ENCODE results near the gene RCSD1.
A peak's percentile ranks its signal among the peaks of the same experiment; 100 is the strongest.
"Not testable (repeated sequence)": the region's sequence is repeated elsewhere in the genome, so short reads cannot be mapped to it uniquely, and the experiment has no call there.

Gene RCSD1

DNA sequence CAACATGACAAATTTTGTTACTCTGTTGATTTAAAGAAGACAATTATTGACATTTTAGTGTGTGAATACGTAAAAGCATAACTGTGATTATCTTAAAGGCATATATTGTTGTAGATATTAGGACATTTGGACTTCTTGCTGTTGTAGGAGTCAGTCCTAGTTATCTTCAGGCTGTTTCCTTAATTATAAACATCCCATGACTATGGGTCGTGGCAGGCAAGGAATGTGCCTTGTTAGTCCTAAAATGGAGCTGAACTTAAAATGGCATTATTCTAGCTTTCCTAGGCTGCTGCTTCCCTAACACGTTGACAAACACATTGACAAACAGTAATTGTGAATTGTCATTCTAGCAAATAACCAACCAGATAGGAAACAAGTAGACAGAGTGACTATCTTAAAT, 87.3 kb downstream of the RCSD1 start:
- DNase-seq = no peak

DNA sequence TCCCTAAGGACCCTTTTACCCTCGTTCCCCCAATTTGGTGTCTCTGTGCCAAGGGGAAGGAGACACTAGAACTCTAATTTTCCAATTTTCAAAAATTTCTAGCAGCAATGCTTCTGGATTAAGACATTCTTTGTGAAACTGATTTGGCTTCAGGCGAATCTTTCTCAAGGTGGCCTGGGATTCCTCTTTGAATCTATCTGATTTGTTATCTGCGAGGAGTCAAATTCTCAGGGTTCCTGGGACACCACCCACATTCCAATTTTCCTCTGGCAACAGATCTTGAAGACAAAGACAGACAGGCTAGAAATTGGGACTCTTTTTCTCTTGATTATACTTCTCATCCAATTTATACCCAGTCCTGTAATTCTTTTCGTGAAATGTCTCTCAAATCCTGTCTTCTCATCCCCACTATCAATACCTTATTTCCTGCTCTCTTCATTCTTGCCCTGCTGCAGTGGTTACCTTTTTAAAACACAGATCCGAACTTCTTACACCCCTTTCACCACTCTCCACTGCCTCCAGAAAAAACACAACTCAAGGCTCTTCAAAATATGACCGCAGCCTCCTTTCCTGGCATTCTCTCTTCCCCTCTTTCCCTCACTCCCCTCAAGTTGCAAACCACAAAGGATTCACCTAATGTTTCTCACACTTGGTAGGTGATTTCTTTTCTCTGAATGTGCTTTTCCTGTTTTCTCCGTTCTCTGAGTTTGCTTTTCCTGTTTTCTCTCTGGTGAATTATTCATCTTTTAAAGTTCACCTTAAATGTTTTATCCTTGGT, 89.1 kb downstream of the RCSD1 start:
- DNase-seq = no peak

DNA sequence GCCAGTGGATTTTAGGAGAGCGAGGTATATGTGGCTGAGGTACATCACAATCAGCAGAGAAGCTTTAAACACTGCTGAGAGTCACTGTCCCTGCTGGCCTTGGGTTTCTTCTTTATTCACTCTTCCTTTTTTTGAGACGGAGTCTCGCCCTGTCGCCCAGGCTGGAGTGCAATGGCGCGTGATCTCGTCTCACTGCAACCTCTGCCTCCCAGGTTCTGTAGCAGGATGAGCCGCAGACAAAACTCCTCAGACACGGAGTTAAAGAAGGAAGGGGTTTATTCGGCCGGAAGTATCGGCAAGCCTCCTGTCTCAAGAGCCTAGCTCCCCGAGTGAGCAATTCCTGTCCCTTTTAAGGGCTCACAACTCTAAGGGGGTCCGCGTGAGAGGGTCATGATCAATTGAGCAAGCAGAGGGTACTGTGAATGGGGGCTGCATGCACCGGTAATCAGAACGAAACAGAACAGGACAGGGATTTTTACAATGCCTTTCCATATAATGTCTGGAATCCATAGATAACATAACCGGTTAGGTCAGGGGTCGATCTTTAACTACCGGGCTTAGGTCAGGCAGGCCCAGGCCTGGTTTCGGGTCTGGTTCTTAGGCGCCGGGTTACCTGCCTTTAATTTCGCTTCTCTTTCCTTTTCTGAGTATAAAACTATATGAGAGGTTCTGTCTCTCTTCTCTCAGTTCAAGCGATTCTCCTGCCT, 89.8 kb downstream of the RCSD1 start:
- not testable (repeated sequence) for DNase-seq

DNA sequence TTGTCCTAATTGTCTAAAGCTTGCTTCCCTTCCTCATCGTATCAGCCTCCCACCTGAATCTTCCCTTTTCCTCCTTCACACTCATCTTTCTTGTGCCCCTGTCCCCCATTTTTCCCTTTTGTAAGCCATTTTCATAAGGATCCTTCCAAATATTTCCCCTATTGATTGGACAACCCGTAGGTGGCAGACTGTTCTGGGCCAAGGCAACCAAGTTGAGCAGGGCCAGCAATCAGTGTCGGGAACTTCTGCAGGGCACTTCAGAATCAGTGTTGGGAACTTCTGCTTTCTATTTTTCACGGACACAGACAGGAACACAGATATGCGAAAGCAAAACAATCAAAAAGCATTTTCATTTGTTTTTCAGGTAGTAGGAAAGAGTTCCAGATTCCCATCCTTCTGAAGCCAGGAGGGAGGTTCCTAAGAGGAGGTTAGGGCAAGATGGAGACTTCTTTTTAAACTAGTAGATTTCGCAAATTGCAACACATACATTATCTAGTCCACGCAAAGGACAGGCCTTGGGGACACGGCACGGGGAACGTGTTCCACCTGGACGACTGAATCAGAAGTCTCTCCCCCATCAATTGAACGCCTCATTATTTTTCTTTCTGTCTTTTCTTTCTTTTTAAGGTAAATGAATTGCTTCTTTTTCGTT, 91.1 kb downstream of the RCSD1 start:
- no peak for DNase-seq

DNA sequence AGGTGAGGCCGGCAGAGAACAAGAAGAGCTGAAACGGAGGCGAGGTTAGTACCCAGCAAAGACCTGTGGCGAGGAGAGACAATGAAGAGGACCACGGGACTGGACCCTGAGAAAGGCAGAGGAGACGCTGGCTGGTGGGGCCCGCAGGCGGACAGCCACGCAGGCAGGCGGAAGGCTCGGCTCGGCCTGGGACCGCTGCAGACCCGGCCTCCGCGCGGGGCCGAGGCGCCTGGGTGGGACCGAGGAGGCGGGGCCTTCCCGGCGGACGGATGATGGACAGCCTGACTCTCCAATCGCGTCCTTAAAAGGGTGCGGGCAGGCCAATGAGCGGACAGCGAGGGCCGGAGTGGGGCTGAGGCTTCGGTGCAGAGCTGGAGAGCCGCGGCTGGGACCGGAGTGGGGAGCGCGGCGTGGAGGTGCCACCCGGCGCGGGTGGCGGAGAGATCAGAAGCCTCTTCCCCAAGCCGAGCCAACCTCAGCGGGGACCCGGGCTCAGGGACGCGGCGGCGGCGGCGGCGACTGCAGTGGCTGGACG, 91.7 kb downstream of the RCSD1 start, which contains the start of gene MPZL1:
MPZL1 (plus strand) TSS at position 366 of the 535 bp plus-strand sequence. CDS start 170 bp downstream, outside the sequence.
- peak; percentile 92 for DNase-seq

DNA sequence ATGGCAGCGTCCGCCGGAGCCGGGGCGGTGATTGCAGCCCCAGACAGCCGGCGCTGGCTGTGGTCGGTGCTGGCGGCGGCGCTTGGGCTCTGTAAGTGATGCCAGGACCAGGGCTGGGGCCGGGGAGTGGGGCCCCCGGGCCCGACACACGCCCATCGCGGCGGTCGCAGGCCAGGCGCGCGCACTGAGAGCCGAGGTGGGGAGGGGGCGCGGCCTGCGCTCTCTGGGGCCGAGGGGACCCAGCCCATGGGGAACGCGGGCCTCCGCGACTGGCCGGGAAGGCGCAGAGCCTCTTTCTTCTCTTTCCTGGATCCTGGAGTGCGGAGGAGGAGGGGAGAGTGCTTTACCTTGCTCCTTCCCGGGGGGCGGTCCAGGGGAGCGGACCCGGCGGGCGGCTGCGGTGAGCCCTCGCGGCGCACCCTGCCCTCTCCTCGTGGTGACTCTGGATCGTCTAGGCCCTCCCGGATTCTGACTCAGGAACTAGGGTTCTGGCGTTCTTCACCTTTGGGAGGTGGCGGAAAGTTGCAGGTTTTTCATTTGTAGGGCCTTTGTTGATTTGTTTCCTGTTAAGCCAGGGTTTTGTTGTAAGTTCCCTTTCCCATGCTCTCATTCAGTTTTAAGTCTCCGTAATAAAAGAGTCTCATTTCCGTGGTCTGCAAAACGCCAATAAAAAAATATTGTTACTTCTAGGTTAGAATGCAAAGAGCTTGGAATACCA, 92.3 kb downstream of the RCSD1 start:
- no peak for DNase-seq

DNA sequence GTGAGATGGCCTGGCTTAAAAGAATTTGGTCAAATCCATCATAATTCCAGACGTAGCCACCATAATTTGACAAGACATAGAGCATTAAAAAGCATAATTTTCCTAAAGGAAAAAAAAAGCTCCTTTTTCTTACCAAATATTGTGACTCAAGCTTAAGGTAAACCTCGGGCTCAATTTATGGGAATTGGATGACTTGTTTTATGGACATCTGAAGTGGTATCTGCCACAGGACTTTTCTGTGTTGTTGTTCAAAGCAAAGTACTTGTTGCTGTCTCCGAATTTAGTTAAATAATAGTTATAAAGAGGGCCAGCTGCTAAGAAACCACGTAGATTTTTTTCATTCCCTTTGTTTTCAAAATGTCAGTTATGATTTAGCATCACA, 92.8 kb downstream of the RCSD1 start:
- no peak for DNase-seq

DNA sequence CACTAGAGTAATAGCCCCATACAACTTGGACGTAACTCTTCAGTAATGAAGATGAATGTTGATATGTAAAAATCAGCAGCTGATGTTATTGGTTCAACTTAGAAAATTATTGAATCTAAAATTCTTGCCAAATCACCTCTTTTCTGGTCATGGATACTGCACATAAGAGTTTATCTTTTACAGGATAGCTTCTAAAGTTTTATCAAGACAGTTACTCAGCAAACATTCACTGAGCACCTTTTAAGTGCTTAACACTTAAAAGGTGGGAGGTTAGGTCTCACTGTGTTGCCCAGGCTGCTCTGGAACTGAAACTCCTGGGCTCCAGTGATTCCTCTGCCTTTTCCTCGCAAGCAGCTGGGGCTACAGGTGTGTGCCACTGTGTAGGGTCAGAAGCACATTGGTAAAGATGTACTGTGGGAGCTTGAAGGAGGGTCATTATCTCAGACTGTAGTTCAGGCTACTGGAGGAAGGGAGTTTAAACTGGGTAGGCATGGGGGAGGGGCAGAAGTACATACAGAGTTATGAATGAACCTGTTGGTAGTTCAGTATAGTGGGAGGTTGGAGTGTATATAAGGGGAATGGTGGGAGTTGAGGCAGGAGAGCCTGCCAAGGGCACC, 93.8 kb downstream of the RCSD1 start:
- no peak for DNase-seq

DNA sequence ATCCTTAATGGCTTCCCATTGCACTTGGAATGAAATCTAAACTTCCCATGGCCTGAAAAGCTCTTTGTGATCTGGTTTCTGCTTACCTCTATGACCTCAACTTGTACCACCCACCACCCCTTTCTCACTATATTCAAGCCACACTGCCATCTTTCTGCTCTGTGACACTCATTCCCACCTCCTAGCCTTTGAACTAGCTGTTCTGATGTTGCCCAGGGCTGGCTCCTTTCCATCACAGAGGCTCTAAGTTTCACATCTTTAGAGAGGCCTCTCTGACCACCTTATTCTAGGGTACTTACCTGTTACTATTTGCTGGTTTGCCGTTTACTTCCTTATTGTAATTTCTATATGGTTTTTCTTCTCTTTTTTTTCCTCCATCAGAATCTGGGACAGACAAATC, 96.0 kb downstream of the RCSD1 start:
- no peak for DNase-seq

DNA sequence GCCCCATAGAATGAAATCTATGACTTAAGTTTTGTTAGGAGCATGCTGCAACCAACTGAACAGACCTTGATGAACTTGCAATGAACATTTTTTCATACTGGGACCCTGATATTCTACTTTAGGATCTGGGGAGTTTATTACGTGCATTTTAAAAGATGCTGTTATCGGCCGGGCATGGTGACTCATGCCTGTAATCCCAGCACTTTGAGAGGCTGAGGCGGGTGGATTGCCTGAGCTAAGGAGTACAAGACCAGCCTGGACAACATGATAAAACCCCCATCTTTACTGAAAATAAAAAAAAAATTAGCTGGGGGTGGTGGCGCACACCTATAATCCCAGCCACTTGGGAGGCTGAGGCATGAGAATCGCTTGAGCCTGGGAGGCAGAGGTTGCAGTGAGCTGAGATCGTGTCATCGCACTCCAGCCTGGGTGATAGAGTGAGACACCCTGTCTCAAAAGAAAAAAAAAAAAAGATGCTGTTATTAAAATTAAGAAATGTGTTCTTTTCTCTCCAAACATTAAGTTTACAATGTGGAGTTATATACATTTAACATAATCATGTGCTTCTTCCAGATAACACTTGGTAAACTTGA, 98.9 kb downstream of the RCSD1 start:
- no peak for DNase-seq

DNA sequence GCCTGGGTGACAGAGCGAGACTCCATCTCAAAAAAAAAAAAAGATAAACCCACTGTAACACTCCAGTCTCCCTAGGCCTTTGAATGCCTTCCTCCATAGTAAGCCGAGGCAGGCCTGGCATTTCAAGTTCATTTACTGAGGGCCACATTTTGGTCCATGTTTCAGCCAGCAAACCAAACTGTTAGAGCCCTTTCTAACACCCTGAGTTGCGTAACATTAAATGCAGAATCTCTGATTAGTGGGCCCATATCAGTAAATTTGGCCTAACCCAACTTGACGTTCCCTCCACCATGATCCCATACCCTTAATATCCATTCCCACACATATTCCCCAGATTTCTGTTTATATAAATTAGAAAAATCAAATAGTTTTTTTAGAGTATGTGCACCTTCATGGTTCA, 104.2 kb downstream of the RCSD1 start:
- no peak for DNase-seq

DNA sequence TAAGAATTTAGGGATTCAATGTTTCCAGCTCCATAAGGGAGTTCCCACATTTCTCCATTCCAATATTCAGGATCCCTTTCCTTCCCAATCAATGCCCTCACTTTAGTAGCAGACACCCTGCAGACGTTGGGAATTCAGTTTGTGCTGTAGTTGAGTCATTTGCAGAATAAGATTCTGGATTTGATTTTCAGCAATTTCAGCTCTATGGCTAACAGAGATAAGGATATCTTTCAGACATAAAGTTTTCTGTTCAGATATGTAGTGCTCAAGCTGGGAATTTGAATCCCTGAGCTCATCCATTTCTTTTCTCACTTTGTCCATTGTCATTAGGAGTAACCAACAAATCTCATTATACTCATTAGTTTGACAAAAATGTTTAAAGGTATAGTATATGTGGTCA, 104.8 kb downstream of the RCSD1 start:
- DNase-seq = no peak

DNA sequence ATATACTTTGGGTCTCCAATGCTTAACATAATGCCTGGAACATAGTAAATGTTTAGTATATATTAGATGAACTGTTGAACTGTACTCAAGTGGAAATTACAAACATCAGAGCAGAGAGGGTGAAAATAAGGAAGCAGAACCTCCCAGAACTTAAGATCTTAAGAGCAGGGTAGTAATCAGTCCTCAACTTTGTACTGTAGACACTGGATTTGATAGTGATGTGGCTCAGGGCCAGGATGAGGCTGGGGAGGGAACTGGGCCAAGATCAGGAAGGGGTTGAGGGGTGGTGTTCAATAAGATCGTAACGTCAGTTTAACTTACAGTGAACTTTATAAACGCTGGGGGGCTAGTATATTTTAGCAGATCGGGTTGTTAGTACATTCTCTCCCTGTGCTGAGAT, 107.1 kb downstream of the RCSD1 start:
- no peak for DNase-seq

DNA sequence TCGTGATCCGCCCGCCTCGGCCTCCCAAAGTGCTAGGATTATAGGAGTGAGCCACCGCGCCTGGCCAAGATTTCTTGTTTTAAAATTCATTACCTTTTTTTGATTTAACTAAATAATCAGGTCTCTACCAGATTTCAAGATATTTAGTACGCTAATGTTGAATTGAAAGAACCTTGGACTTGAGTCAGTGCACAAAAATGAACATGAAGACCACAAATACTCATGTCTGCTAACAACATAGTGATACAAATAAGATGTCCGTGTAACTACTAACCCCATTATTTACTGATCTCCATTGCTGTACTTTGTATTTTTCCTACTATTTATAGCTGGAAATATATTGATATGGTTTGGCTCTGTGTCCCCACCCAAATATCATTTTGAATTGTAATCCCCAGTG, 108.1 kb downstream of the RCSD1 start:
- no peak for DNase-seq

DNA sequence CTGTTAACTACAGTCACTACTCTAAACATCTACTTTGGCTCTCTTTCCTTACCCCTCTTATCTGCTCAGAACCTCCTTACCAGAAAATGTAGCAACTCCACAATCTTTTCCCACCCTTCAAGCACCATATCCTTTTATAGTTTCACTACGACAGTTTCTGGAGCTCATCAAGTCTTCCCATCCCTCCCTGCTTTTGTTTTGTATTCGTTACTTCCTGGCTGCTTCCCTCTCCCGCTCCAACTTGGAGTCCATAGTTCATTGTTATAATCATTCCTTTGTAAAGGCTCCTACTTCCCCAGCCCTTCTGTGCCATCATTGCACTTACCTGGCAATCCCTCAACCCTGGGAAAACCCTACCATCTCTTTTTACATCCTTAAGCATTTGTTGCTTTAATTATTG, 109.7 kb downstream of the RCSD1 start:
- no peak for DNase-seq

DNA sequence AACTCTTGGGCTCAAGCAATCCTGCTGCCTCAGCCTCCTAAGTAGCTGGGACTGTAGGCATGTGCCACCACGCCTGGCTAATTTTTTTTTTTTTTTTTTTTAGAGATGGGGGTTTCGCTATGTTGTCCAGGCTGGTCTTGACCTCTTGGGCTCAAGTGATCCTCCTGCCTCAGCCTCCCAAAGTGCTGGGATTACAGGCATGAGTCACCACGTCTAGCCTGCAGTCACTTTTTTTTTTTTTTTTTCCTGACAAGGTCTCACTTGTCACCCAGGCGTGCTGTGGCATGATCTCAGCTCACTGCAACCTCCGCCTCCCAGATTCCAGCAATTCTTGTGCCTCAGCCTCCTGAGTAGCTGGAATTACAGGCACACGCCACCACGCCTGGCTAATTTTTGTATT, 111.1 kb downstream of the RCSD1 start:
- not testable (repeated sequence) for DNase-seq

DNA sequence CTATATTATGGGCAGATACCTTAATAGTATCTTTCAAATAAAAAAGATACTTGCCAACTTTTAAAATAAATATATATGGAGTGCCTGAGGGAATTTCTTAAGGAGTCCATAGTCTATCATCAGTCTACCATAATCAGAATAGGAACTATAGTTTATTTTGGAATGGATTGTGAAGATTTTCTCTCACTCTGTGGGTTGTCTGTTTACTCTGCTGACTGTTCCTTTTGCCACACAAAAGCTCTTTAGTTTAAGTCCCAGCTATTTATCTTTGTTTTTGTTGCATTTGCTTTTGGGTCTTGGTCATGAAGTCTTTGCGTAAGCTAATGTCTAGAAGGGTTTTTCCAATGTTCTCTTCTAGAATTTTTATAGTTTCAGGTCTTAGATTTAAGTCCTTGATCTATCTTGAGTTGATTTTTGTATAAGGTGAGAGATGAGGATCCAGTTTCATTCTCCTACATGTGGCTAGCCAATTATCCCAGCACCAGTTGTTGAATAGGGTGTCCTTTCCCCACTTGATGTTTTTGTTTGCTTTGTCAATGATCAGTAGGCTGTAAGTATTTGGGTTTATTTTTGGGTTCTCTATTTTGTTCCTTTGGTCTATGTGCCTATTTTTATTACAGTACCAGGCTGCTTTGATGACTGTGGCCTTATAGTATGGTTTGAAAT, 112.5 kb downstream of the RCSD1 start:
- DNase-seq = not testable (repeated sequence)

DNA sequence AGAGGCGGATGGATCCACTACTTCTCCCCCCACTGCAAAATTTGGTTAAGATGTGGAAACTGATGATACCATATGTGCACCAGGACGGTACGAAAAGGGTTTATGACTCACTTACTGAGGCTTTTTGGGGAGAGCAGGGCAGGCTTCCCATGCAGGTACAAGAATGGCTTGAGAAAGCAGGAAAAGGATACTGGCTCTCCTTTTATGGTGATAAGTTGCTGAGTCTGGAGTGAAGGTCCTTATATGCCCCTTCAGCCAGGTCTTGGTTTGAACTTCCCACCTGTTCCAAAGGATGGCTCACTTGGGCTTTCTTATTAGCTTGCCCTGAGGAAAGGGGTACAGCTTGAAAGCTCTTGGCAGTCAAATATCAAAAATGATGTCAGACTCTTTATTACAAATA, 114.9 kb downstream of the RCSD1 start:
- DNase-seq = no peak

DNA sequence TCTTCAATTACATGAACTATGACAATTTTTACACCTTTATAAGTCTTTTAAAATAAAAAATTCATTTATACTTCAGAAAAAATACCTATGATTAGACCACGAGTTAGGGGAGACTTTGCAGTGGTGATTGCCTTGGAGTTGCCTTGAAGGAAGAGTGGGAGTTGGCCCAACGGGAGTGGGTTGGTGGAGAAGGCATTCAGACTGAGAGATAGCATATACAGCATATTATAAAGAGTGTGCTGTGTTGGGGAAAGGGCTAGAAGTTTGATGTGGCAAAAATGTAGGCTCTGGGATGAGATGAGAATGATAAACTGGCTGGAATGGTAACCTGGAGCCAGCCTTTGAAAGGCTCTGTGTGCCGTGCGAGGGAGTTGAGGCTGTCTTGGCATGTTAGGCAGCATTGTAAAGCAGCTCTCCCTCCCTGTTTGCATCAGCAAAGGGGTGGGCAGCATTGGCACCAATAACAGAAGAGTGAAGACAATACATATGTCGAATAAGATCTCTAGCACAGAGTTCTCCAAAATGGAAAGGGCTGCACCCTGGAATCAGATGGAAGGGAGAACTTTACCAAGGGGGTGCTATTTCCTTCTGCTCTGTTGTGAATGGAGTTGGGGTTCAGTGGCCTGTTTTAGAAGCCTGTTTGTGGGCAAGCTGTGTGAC, 116.1 kb downstream of the RCSD1 start:
- no peak for DNase-seq

DNA sequence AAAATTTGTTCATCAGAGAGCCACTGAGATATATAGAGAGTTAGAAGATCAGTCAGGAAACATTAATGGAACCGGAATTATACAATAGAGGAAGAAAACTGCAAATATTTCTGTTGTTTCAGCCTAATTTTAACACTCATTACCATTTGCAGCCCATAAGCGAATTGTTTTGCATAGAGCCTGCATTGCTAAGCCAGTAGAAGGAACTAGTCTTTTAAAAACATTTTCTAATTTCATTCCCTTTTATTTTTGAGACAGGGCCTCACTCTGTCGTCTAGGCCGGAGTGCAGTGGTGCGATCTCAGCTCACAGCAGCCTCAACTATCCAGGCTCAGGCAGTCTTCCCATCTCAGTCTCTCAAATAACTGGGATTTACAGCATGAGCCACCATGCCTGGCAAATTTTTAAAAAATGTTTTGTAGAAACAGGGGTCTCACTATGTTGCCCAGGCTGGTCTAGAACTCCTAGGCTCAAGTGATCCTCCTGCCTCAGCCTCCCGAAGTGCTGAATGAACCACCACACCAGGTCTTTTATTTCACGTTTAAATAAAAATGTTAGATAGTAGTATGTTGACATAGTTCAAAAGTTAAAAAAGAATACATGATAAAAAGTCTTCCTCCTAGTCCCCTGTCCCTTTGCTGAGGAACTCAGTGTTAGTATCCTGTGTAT, 117.1 kb downstream of the RCSD1 start:
- no peak for DNase-seq

All from activated T-cell treated with anti-CD3 and anti-CD28 coated beads, Interleukin-2, amount 50 U/mL, for 1 hour (primary cell).